Glutamatergic neuron (in vitro differentiated cells): ENCODE results near the gene CCNL1. TPM values are rescaled to one million over a fixed set of nuclear protein-coding genes. Genes with fewer than 3 reads are reported as not detected.
"Not testable (repeated sequence)": the region's sequence is repeated elsewhere in the genome, so short reads cannot be mapped to it uniquely, and the experiment has no call there.

Experiments used
- DNase-seq: peaks from one replicate; pipeline ENCODE4 v3.0.0; 2022
- H3K27ac Mint-ChIP-seq: one replicate; pipeline ENCODE4 v1.8.0; 2020; ENCODE audit warnings: mild to moderate bottlenecking, mixed read lengths, inconsistent platforms; ENCODE audit not compliant: unreplicated experiment
- H3K27me3 Mint-ChIP-seq: one replicate; pipeline ENCODE4 v1.8.0; 2020; ENCODE audit warnings: mild to moderate bottlenecking, moderate library complexity, mixed read lengths, inconsistent platforms; ENCODE audit not compliant: unreplicated experiment
- H3K36me3 Mint-ChIP-seq: one replicate; pipeline ENCODE4 v1.8.0; 2020; ENCODE audit warnings: mild to moderate bottlenecking, mixed read lengths, inconsistent platforms; ENCODE audit not compliant: unreplicated experiment
- H3K4me1 Mint-ChIP-seq: one replicate; pipeline ENCODE4 v1.8.0; 2020; ENCODE audit warnings: mild to moderate bottlenecking, low read depth, mixed read lengths, inconsistent platforms; ENCODE audit not compliant: unreplicated experiment
- H3K4me3 Mint-ChIP-seq: one replicate; pipeline ENCODE4 v1.8.0; 2020; ENCODE audit warnings: mild to moderate bottlenecking, mixed read lengths, inconsistent platforms; ENCODE audit not compliant: unreplicated experiment
- H3K9me3 Mint-ChIP-seq: one replicate; pipeline ENCODE4 v1.8.0; 2020; ENCODE audit warnings: mild to moderate bottlenecking, moderate library complexity, mixed read lengths, inconsistent platforms; ENCODE audit not compliant: unreplicated experiment
- total RNA-seq: library from RNA; stranded (reverse); fragmentation: NEBNext Ultra II Directional; extraction: Animal tissue kit (Norgen Biotek cat#: 25700); gene quantifications from one replicate; pipeline ENCODE4 v1.2.1, GENCODE V29; 2021; ENCODE audit not compliant: unreplicated experiment
- TF ChIP-seq, protein P1 (sequence below): fragments of 200-600 bp; sonication (generic); IDR thresholded peaks from one replicate; pipeline ENCODE4 v1.5.0; 2021; ENCODE audit not compliant: partially characterized antibody, unreplicated experiment

Gene CCNL1
- total RNA-seq, 1 donor from 2014 or later: 123 TPM

DNA sequence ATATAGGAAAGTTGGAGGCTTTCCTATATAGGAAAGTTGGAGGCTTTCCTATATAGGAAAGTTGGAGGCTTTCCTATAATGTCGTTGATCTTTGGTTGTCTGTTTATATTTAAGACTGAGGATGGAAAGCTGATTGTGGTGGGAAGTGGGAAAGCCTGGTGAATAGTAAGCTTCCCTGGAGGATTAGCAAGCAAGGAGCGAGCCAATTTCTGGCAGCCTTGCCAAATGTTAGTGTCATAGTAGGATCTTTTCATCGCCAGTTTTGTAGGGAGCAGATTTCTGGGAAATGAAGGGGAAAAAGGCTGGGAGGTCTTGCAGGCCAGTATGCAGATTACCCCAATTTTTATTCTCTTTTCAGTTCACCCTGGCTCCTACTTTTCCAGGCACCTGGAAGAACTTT is 39.9 kb upstream of the CCNL1 start:
- Mint-ChIP-seq H3K9me3 (peaks cover 2% of the 10 kb centered on the region), H3K4me1 (peaks cover 3% of the 10 kb centered on the region), H3K36me3 (no peaks in the 10 kb centered on the region), H3K27me3 (no peaks in the 10 kb centered on the region), H3K4me3 (no peak overlapping the region), H3K27ac (no peak overlapping the region)
- TF ChIP-seq, protein P1, sequence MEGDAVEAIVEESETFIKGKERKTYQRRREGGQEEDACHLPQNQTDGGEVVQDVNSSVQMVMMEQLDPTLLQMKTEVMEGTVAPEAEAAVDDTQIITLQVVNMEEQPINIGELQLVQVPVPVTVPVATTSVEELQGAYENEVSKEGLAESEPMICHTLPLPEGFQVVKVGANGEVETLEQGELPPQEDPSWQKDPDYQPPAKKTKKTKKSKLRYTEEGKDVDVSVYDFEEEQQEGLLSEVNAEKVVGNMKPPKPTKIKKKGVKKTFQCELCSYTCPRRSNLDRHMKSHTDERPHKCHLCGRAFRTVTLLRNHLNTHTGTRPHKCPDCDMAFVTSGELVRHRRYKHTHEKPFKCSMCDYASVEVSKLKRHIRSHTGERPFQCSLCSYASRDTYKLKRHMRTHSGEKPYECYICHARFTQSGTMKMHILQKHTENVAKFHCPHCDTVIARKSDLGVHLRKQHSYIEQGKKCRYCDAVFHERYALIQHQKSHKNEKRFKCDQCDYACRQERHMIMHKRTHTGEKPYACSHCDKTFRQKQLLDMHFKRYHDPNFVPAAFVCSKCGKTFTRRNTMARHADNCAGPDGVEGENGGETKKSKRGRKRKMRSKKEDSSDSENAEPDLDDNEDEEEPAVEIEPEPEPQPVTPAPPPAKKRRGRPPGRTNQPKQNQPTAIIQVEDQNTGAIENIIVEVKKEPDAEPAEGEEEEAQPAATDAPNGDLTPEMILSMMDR: no peak
- DNase-seq: no peak

DNA sequence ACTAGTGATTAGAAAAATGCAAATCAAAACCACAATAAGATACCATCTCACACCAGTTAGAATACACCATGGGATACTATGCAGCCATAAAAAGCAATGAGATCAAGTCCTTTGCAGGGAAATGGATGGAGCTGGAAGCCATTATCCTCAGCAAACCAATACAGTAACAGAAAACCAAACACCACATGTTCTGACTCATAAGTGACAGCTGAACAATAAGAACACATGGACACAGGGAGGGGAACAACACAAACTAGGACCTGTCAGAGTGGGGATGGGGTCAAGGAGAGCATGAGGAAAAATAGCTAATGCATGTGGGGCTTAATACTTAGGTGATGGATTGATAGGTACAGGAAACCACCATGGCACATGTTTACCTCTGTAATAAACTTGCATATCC is 36.0 kb upstream of the CCNL1 start:
- Mint-ChIP-seq H3K9me3 (peaks cover 3% of the 10 kb centered on the region), H3K4me1 (no peaks in the 10 kb centered on the region), H3K36me3 (no peaks in the 10 kb centered on the region), H3K4me3 (no peak overlapping the region), H3K27ac (no peak overlapping the region), H3K27me3 (no peaks in the 10 kb centered on the region)
- TF ChIP-seq, protein P1: no peak
- DNase-seq: no peak

DNA sequence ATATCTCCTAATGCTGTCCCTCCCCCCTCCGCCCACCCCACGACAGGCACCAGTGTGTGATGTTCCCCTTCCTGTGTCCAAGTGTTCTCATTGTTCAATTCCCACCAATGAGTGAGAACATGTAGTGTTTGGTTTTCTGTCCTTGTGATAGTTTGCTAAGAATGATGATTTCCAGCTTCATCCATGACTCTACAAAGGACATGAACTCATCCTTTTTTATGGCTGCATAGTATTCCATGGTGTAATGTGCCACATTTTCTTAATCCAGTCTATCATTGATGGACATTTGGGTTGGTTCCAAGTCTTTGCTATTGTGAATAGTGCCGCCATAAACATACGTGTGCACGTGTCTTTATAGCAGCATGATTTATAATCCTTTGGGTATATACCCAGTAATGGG is 31.2 kb upstream of the CCNL1 start:
- DNase-seq: not testable (repeated sequence)
- H3K36me3 Mint-ChIP-seq: peaks cover 16% of the 10 kb centered on the region

DNA sequence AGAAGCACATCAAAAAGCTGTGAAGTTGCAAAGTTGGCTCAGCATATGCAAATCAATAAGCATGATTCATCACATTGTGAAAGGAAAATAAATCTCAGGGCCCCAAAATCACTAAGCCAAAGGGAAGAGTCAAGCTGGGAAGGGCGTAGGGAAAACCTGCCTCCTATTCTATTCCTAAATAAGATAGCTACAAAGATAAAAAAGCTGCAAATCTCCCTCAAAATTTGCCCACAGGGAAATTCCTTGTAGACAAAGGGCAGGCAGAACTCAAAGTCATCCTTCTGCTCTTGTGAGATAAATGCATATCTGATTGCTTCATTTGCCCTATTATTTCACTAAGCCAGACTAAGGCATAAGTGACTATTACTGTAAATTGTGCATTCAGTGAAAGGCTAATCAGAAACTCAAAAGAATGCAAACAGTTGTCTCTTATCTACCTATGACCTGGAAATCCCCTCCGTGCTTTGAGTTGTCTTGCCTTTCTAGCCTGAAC is 30.5 kb upstream of the CCNL1 start:
- H3K4me3 Mint-ChIP-seq: no peak overlapping the region
- no peaks in the 10 kb centered on the region for H3K4me1 Mint-ChIP-seq
- H3K27ac Mint-ChIP-seq: no peak overlapping the region
- DNase-seq: no peak
- H3K9me3 Mint-ChIP-seq: peaks cover 7% of the 10 kb centered on the region
- peaks cover 23% of the 10 kb centered on the region for H3K36me3 Mint-ChIP-seq
- TF ChIP-seq, protein P1: no peak
- H3K27me3 Mint-ChIP-seq: peaks cover 4% of the 10 kb centered on the region

More for the DNA sequence above, 31.2 kb upstream of the CCNL1 start:
- not testable (repeated sequence) for H3K4me1 Mint-ChIP-seq, H3K4me3 Mint-ChIP-seq, H3K27ac Mint-ChIP-seq, H3K27me3 Mint-ChIP-seq, H3K9me3 Mint-ChIP-seq

DNA sequence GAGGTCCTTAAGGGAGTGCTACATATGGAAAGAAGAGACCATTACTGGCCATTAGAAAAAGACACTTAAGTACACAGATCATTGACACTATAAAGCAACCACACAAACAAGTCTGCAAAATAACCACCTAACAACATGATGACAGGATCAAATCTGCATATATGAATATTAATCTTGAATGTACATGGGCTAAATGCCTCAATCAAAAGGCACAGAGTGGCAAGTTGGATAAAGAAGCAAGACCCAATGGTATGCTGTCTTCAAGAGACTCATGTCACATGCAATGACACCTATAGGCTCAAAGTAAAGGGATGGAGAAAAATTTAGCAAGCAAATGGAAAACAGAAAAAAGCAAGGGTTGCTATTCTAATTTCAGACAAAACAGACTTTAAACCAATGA is 28.4 kb upstream of the CCNL1 start:
- Mint-ChIP-seq H3K4me1 (no peaks in the 10 kb centered on the region), H3K27ac (no peak overlapping the region), H3K36me3 (peaks cover 42% of the 10 kb centered on the region), H3K4me3 (no peak overlapping the region), H3K9me3 (peaks cover 7% of the 10 kb centered on the region), H3K27me3 (peaks cover 8% of the 10 kb centered on the region)
- TF ChIP-seq, protein P1: no peak
- DNase-seq: no peak
